Brain microvascular endothelial cell (primary cell): Measurements from ENCODE around the gene LIMK2.
A peak's percentile ranks its signal among the peaks of the same experiment; 100 is the strongest.
"Not testable (repeated sequence)": the region's sequence is repeated elsewhere in the genome, so short reads cannot be mapped to it uniquely, and the experiment has no call there.

Source experiments
- DNase-seq: peaks from one replicate; pipeline ENCODE4 v3.0.0-alpha.2; 2020
- H3K27ac ChIP-seq: fragments of 250-450 bp; sonication (Bioruptor Pico); 2 replicates; pipeline ENCODE4 v1.5.1; 2020; ENCODE audit warnings: mild to moderate bottlenecking, moderate library complexity
- H3K27me3 ChIP-seq: fragments of 250-450 bp; sonication (Bioruptor Pico); replicated peaks from 2 replicates; pipeline ENCODE4 v1.5.1; 2020; ENCODE audit warnings: mild to moderate bottlenecking
- H3K36me3 ChIP-seq: fragments of 250-450 bp; sonication (Bioruptor Pico); replicated peaks from 2 replicates; pipeline ENCODE4 v1.5.1; 2020; ENCODE audit warnings: mild to moderate bottlenecking
- H3K4me3 ChIP-seq: 2 replicates; pipeline ENCODE4 v1.5.1; 2011; ENCODE audit warnings: low read depth, mild to moderate bottlenecking, control low read depth, low read length, moderate library complexity
- in situ Hi-C: cut with HindIII; loops from 2 replicates; pipeline ENCODE4 v1.10.0; 2017; ENCODE audit warnings: low sequenced_read_pairs, low pct_ligation_motif_present
- TF ChIP-seq, protein P1 (sequence below): IDR thresholded peaks from 2 replicates; pipeline ENCODE4 v1.5.1; 2011; ENCODE audit warnings: low read depth, mild to moderate bottlenecking, moderate library complexity, low read length, control low read depth, inconsistent platforms; ENCODE audit errors: missing control alignments

The LIMK2 gene

DNA sequence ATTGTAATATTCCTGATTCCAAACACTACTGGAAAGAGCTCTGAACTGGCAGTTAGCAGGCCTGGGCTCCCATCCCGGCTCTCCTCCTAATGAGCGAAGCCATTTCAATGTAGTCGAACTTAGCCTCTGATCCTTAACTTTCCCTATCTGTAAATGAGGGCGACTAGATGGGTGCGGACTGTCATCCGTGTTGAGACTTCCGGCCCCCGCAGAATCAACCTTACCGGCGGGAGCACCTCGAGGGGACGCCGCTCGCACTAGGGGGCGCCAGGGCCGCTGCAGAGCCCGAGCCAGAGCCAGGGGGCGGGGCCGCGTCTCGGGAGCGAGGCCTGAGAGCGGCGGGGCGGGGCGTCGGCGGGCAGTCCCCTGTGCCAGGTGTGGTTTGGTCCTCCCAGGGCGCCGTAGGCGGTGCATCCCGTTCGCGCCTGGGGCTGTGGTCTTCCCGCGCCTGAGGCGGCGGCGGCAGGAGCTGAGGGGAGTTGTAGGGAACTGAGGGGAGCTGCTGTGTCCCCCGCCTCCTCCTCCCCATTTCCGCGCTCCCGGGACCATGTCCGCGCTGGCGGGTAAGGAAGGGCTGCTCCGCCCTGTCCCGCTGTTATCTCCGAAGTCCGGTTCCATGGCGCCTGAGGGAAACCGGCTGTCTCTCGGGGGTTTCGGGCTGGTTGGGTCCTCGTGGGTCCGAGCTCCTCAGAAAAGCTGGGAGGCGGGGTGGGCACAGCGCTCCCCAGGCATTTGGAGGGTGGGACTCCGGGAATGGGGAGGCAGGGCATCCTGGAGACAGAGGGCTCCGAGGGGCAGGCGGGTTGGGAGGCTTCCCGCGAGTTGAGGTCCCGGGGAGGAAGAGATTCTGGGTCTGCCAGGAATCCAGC is at the start of gene LIMK2:
Gene LIMK2 (plus strand): TSS at position 437 of the 869 bp plus-strand sequence. CDS start 111 bp downstream, at position 548.
- DNase-seq, result peak; percentile 77
- TF ChIP-seq, protein P1, sequence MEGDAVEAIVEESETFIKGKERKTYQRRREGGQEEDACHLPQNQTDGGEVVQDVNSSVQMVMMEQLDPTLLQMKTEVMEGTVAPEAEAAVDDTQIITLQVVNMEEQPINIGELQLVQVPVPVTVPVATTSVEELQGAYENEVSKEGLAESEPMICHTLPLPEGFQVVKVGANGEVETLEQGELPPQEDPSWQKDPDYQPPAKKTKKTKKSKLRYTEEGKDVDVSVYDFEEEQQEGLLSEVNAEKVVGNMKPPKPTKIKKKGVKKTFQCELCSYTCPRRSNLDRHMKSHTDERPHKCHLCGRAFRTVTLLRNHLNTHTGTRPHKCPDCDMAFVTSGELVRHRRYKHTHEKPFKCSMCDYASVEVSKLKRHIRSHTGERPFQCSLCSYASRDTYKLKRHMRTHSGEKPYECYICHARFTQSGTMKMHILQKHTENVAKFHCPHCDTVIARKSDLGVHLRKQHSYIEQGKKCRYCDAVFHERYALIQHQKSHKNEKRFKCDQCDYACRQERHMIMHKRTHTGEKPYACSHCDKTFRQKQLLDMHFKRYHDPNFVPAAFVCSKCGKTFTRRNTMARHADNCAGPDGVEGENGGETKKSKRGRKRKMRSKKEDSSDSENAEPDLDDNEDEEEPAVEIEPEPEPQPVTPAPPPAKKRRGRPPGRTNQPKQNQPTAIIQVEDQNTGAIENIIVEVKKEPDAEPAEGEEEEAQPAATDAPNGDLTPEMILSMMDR, result peak; percentile 79
- no peaks in the 10 kb centered on the region for H3K27me3 ChIP-seq
- no peaks in the 10 kb centered on the region for H3K36me3 ChIP-seq
- peak within 1 kb of the TSS; percentile 85 for H3K4me3 ChIP-seq
- no peak within 1 kb of the TSS for H3K27ac ChIP-seq
- in situ Hi-C loops, result no loop called here

DNA sequence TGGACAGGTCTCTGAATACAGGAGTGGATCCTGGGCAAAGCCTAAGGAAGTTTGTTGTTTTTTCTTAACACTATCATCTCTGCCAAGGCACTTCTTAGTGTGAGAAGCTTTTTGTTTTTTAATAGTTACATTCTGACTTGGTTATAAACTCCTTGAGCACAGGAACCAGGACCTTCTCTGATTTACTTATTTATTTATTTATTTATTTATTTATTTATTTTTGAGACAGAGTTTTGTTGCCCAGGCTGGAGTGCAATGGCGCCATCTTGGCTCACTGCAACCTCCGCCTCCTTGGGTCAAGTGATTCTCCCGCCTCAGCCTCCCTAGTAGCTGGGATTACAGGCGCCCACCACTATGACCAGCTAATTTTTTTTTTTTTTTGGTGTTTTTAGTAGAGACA is 41.1 kb upstream of the LIMK2 start:
- H3K36me3 ChIP-seq, result peaks cover 7% of the 10 kb centered on the region
- DNase-seq, result no peak
- no peaks in the 10 kb centered on the region for H3K27me3 ChIP-seq
- no peak overlapping the region for H3K27ac ChIP-seq
- TF ChIP-seq, protein P1, result no peak
- H3K4me3 ChIP-seq, result no peak overlapping the region
- in situ Hi-C loops, result no loop called here

DNA sequence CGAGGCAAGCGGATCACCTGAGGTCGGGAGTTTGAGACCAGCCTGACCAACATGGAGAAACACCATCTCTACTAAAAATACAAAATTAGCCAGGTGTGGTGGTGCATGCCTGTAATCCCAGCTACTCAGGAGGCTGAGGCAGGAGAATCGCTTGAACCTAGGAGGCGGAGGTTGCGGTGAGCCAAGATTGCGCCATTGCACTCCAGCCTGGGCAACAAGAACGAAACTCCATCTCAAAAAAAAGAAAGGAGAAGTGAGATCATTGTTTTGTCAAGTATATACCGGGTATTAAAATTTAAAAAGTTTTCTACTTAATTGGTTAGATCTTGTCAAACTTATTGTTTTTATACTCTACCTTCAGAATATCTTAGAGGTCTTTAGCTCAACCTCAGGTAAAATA is 40.4 kb upstream of the LIMK2 start:
- in situ Hi-C loops, H3K4me3 ChIP-seq, H3K27me3 ChIP-seq, DNase-seq, H3K27ac ChIP-seq, H3K36me3 ChIP-seq: not testable (repeated sequence)

DNA sequence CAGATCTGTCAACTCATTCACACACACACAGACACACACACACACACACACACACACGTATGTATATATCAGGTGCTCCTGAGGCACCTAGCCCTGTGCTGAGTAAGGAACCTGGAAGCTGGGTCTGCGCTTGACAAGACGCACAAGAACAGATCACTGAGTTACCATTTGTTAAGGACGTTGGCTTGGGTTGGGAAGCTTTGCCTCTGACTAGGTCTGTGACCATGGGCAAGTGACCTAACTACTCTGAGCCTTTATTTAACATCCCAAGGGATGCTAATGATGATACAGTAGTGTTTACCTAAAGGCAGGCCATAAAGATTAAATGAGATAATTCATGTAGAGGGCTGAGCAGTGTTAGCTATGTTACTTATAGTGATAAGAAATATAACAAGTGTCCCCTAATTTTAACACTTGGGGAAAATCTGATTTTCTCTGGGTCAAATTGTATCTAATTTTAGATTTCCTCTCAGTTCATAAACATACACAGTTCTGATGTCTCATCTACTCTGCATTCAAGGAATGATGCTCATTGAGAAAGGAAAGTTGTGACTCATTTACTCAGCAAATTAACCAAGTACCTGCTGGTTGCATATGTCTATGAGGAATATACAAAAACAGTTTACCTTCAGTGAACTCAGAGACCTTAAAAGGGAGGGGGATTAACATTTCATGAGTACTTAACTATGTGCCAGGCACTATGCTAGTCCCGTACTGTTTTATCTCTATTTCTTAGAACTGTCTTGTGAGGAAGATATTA is 38.5 kb upstream of the LIMK2 start:
- H3K27ac ChIP-seq, result peak overlapping the region; percentile 72
- in situ Hi-C loops, result no loop called here
- TF ChIP-seq, protein P1, result no peak
- DNase-seq, result peak; percentile 69
- no peaks in the 10 kb centered on the region for H3K27me3 ChIP-seq
- H3K4me3 ChIP-seq, result no peak overlapping the region
- H3K36me3 ChIP-seq, result no peaks in the 10 kb centered on the region

DNA sequence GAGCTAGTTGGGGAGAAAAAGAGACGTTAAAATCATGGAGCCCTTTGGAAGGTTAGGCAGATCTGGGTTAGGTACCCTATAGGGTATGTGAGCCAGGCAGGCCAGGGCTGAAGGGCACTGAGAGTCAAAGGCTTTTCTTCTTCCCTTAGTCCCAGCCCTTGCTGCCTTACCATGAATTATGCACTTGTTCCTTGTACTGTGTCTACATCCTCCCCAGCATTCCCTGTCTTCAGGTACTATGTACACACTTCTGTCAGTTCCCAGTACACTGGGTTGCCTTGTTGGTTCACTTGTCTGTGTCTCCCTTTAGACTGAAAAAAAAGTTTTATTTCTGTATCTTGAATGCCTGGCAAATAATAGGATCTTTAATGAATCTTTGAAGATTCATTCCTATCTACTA is 35.2 kb upstream of the LIMK2 start:
- TF ChIP-seq, protein P1, result no peak
- Histone ChIP-seq H3K27ac (peak overlapping the region; percentile 17), H3K4me3 (no peak overlapping the region), H3K27me3 (no peaks in the 10 kb centered on the region), H3K36me3 (no peaks in the 10 kb centered on the region)
- in situ Hi-C loops, result no loop called here
- DNase-seq, result no peak
